Ovary (tissue), 9 donors: ENCODE data around the gene AMMECR1L. TPM values are rescaled to one million over a fixed set of nuclear protein-coding genes. Genes with fewer than 3 reads are reported as not detected.

Source experiments
- DNase-seq, 5 donors: peaks; one replicate each; pipeline ENCODE4 v3.0.0-alpha.2; 2019 to 2020
- H3K27ac ChIP-seq, 2 donors: fragments of 200-600 bp; one replicate each; pipeline versions ENCODE4 v1.5.1 to v1.8.0; 2019 to 2022
- H3K27me3 ChIP-seq: fragments of 200-600 bp; one replicate; pipeline ENCODE4 v1.8.0; 2022
- H3K36me3 ChIP-seq: fragments of 200-600 bp; sonication (generic); one replicate; pipeline ENCODE4 v1.5.1; 2019
- H3K4me1 ChIP-seq: one replicate; pipeline ENCODE4 v1.8.1; 2013; ENCODE audit warnings: mild to moderate bottlenecking, moderate library complexity; ENCODE audit not compliant: insufficient read depth
- H3K4me3 ChIP-seq: fragments of 200-600 bp; sonication (generic); one replicate; pipeline ENCODE4 v1.5.1; 2017
- H3K9me3 ChIP-seq, 2 donors: fragments of 200-600 bp in 1 of 2; sonication (generic) in 1 of 2; one replicate each; pipeline versions ENCODE4 v1.5.1 to v1.8.1; 2013 to 2019; ENCODE audit warnings: mild to moderate bottlenecking in 1 of 2, moderate library complexity in 1 of 2
- CTCF ChIP-seq, 3 donors: fragments of 450-650 bp in 2 of 3; fragments of 200-600 bp in 1 of 3; IDR thresholded peaks; one replicate each; pipeline versions ENCODE4 v1.5.1 to v1.8.0; 2016 to 2022; ENCODE audit warnings: antibody characterized with exemption in 3 of 3, mild to moderate bottlenecking in 1 of 3
- EP300 ChIP-seq: sonication (generic); formaldehyde crosslinking; IDR thresholded peaks from one replicate; pipeline ENCODE4 v1.6.1; 2017; ENCODE audit warnings: antibody characterized with exemption
- POLR2A ChIP-seq: fragments of 450-650 bp; IDR thresholded peaks from one replicate; pipeline ENCODE4 v1.6.1; 2017; ENCODE audit warnings: antibody characterized with exemption, mild to moderate bottlenecking, moderate library complexity
- WGBS, 3 donors: extraction: QIAGEN DNeasy Blood & Tissue Kit in 1 of 3; methylation state at CpG; one replicate each; pipeline versions ENCODE4 v1.1.5 to v1.1.7; 2013 to 2017; 5-methylcytosine and 5-hydroxymethylcytosine counted together
- intact Hi-C, 4 donors: fragments of 100-400 bp; cut with DNase I; formaldehyde crosslinking; loops; one replicate each; pipeline versions ENCODE4 v1.11.0 to v1.15.1; 2022 to 2023
- polyA plus RNA-seq, 2 donors: library from polyadenylated mRNA; stranded (reverse); fragments of 200-250 nt in 1 of 2; fragments of 350-450 nt in 1 of 2; fragmentation: Illumina TruSeq in 1 of 2; extraction: RNeasy Lipid Tissue Mini Kit (QIAGEN cat#74804) in 1 of 2; gene quantifications; one replicate each; pipeline ENCODE4 v1.2.3, GENCODE V29; 2013 to 2014
- total RNA-seq, 7 donors: library from RNA; depleted of rRNA in 2 of 7; stranded (reverse); fragments of >200 nt in 2 of 7; fragmentation: NEBNext Ultra II Directional in 3 of 7; extraction: Animal tissue kit (Norgen Biotek cat#: 25700) in 3 of 7; gene quantifications; one replicate each; pipeline versions ENCODE4 v1.1.0 to v1.2.4, GENCODE V29; 2016 to 2023
- donor health status: DM: no; HTN: no; CAD: no; lungs with moderate emphysema.
- donor health status: DM: no; HTN: no; CAD: no.
- donor health status: Bipolar disorder and iron deficiency.
- donor health status: DM: yes; HTN: yes; CAD: no.
- donor health status: DM: no; HTN: no; CAD: no.
- donor health status: DM: yes; HTN: yes; CAD: no.

The AMMECR1L gene
- total and polyA plus RNA-seq, 9 donors = 7.7 to 18.8 (median 15.7) TPM

- Histone ChIP-seq H3K27me3 (no peaks in the 10 kb centered on the region), H3K36me3 (no peaks in the 10 kb centered on the region), H3K4me3 (no peak overlapping the region), H3K4me1 (no peaks in the 10 kb centered on the region), H3K9me3 (no peaks in the 10 kb centered on the region), H3K27ac (no peak overlapping the region)
- intact Hi-C loops = loop anchor here in 1 of 4 donors (10.0 kb wide), 1 partner anchor 320 kb away; the partner anchor contains the start of gene IWS1
- 79 to 83% (median 80%) methylated on average over 4 of the region's 4 CpGs for WGBS, 3 donors
- no peak for DNase-seq
- TF ChIP-seq POLR2A (no peak), EP300 (no peak), CTCF (IDR thresholded peaks at IDR 0.05) (no peak)
Observed at GRCh38 chr2:127844973-127845372, 40.8 kb downstream of the AMMECR1L start.

DNA sequence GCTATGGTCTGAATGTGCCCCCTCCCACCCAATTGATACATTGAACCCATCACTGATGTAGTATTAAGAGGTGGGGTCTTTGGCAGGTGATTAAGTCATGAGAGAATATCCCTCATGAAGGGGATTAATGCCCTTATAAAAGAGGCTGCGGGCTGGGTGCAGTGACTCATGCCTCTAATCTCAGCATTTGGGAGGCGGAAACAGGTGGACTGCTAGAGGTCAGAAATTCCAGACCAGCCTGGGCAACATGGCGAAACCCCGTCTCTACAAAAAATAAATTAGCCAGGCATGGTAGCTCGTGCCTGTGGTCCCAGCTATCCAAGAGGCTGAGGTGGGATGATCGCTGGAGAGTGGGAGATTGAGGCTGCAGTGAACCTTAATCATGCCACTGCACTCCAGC is 42.1 kb downstream of the AMMECR1L start:
- Histone ChIP-seq H3K36me3 (no peaks in the 10 kb centered on the region), H3K27ac (no peak overlapping the region), H3K4me3 (no peak overlapping the region), H3K4me1 (no peaks in the 10 kb centered on the region), H3K27me3 (no peaks in the 10 kb centered on the region), H3K9me3 (no peaks in the 10 kb centered on the region)
- intact Hi-C loops = loop anchor here in 1 of 4 donors (10.0 kb wide), 1 partner anchor 319 kb away; the partner anchor contains the start of gene IWS1
- DNase-seq = no peak
- 93 to 94% (median 93%) methylated on average over 6 of the region's 6 CpGs for WGBS, 3 donors
- TF ChIP-seq POLR2A (no peak), EP300 (no peak), CTCF (IDR thresholded peaks at IDR 0.05) (no peak)

GRCh38 chr2:127841466-127842178 is 44.1 kb downstream of the AMMECR1L start:
- intact Hi-C loops = loop anchor here in 1 of 4 donors (10.0 kb wide), 1 partner anchor 317 kb away; the partner anchor contains the start of gene IWS1
- H3K27ac ChIP-seq = no peak overlapping the region
- no peaks in the 10 kb centered on the region for H3K9me3 ChIP-seq
- H3K36me3 ChIP-seq = no peaks in the 10 kb centered on the region
- H3K4me3 ChIP-seq = no peak overlapping the region
- WGBS, 3 donors = 68 to 80% (median 74%) methylated on average over 20 of the region's 20 CpGs
- H3K4me1 ChIP-seq = no peaks in the 10 kb centered on the region
- no peak for DNase-seq
- TF ChIP-seq CTCF (IDR thresholded peaks at IDR 0.05) (no peak), POLR2A (no peak), EP300 (no peak)
- no peaks in the 10 kb centered on the region for H3K27me3 ChIP-seq

DNA sequence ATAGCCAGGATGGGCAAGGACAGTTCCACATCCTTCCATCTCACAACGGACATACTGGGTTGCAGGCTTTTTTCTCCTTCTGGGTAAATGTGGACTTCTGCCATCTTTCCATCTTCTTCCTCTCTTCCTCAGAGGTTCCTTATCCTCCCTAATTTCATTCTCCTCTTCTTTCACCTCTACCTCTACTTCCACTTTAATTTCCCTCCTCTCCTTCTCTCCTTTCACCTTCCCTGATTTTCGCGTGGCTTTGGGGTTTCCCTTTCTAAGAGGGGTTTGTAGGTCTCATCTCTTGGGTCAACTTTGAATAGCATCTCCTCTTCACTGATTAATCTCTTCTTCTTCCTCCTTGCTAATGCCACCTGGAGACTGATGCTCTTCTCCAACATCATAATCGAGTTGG is 44.9 kb downstream of the AMMECR1L start:
- H3K4me3 ChIP-seq = no peak overlapping the region
- intact Hi-C loops = loop anchor here in 1 of 4 donors (10.0 kb wide), 1 partner anchor 316 kb away; the partner anchor contains the start of gene IWS1
- no peaks in the 10 kb centered on the region for H3K4me1 ChIP-seq
- H3K9me3 ChIP-seq = no peaks in the 10 kb centered on the region
- no peak for DNase-seq
- H3K36me3 ChIP-seq = no peaks in the 10 kb centered on the region
- WGBS, 3 donors = 90 to 93% (median 93%) methylated on average over 4 of the region's 4 CpGs
- no peaks in the 10 kb centered on the region for H3K27me3 ChIP-seq
- H3K27ac ChIP-seq = no peak overlapping the region
- TF ChIP-seq POLR2A (no peak), CTCF (IDR thresholded peaks at IDR 0.05) (no peak), EP300 (no peak)
